HG02938 (cell line): ENCODE results near the gene CCDC7.
"Not testable (repeated sequence)": the region's sequence is repeated elsewhere in the genome, so short reads cannot be mapped to it uniquely, and the experiment has no call there.

ENCODE experiments used
- ATAC-seq: cut with Tn5 transposase; IDR thresholded peaks from one replicate; pipeline ENCODE4 v1.9.1; 2021; ENCODE audit warnings: mild to moderate bottlenecking, moderate library complexity; ENCODE audit not compliant: unreplicated experiment

Gene CCDC7

GRCh38 chr10:32687546-32687945 is 241.6 kb downstream of the CCDC7 start:
- ATAC-seq, result no peak

- ATAC-seq, result no peak
Observed at GRCh38 chr10:32692174-32692573, 246.2 kb downstream of the CCDC7 start.

- no peak for ATAC-seq
Observed at GRCh38 chr10:32693441-32693979, 247.6 kb downstream of the CCDC7 start.

- ATAC-seq, result not testable (repeated sequence)
Observed at GRCh38 chr10:32699683-32700082, 253.7 kb downstream of the CCDC7 start.

GRCh38 chr10:32713560-32713959 is 267.6 kb downstream of the CCDC7 start:
- no peak for ATAC-seq

- no peak for ATAC-seq
Observed at GRCh38 chr10:32731527-32731926, 285.6 kb downstream of the CCDC7 start.

GRCh38 chr10:32738958-32739357 is 293.0 kb downstream of the CCDC7 start:
- ATAC-seq, result no peak

- ATAC-seq, result no peak
Observed at GRCh38 chr10:32744321-32744720, 298.4 kb downstream of the CCDC7 start.

- ATAC-seq, result no peak
Observed at GRCh38 chr10:32746869-32747268, 300.9 kb downstream of the CCDC7 start.

- no peak for ATAC-seq
Observed at GRCh38 chr10:32751582-32751981, 305.6 kb downstream of the CCDC7 start.

- ATAC-seq, result not testable (repeated sequence)
Observed at GRCh38 chr10:32754900-32755299, 309.0 kb downstream of the CCDC7 start.

- no peak for ATAC-seq
Observed at GRCh38 chr10:32771217-32771616, 325.3 kb downstream of the CCDC7 start.

GRCh38 chr10:32773105-32773504 is 327.2 kb downstream of the CCDC7 start:
- ATAC-seq, result no peak

GRCh38 chr10:32786968-32787367 is 341.0 kb downstream of the CCDC7 start:
- ATAC-seq, result no peak

GRCh38 chr10:32787690-32788284 is 341.8 kb downstream of the CCDC7 start:
- no peak for ATAC-seq

GRCh38 chr10:32788359-32788758 is 342.4 kb downstream of the CCDC7 start:
- ATAC-seq, result no peak

- ATAC-seq, result no peak
Observed at GRCh38 chr10:32790483-32790882, 344.5 kb downstream of the CCDC7 start.

- no peak for ATAC-seq
Observed at GRCh38 chr10:32793033-32793432, 347.1 kb downstream of the CCDC7 start.

GRCh38 chr10:32795598-32796183 is 349.8 kb downstream of the CCDC7 start:
- no peak for ATAC-seq

- not testable (repeated sequence) for ATAC-seq
Observed at GRCh38 chr10:32797393-32797792, 351.5 kb downstream of the CCDC7 start.

GRCh38 chr10:32846974-32847373 is 401.0 kb downstream of the CCDC7 start:
- ATAC-seq, result no peak

GRCh38 chr10:32851301-32851700 is 405.4 kb downstream of the CCDC7 start:
- ATAC-seq, result no peak

GRCh38 chr10:32854435-32854834 is 408.5 kb downstream of the CCDC7 start:
- no peak for ATAC-seq
